CD14-positive monocyte (primary cell): Measurements from ENCODE around the gene EGLN1. TPM values are rescaled to one million over a fixed set of nuclear protein-coding genes. Genes with fewer than 3 reads are reported as not detected.
A peak's percentile ranks its signal among the peaks of the same experiment; 100 is the strongest.

Source experiments
- DNase-seq, 3 donors: peaks; one replicate each; pipeline ENCODE4 v3.0.0-alpha.2; 2011 to 2022
- H2AFZ ChIP-seq: 2 replicates; pipeline ENCODE4 v1.6.0; 2012; ENCODE audit warnings: mild to moderate bottlenecking, low read depth, low read length, inconsistent platforms; ENCODE audit not compliant: insufficient read depth, poor library complexity, severe bottlenecking
- H3K27ac ChIP-seq, 2 donors: 1 replicate in 1 of 2; 2 replicates in 1 of 2; pipeline ENCODE4 v1.5.1; 2012 to 2013; ENCODE audit warnings: low read length in 2 of 2, control low read depth in 1 of 2, inconsistent platforms in 1 of 2, low read depth in 1 of 2, mild to moderate bottlenecking in 1 of 2
- H3K27me3 ChIP-seq, 2 donors: one replicate each; pipeline versions ENCODE4 v1.6.0 to v1.6.1; 2011 to 2013; ENCODE audit warnings: low read length in 2 of 2; ENCODE audit not compliant: control insufficient read depth in 2 of 2, insufficient read depth in 2 of 2
- H3K36me3 ChIP-seq, 2 donors: replicated peaks in 1 of 2; 1 replicate in 1 of 2; 2 replicates in 1 of 2; pipeline versions ENCODE4 v1.5.1 to v1.6.1; 2012 to 2013; ENCODE audit warnings: low read length in 2 of 2, control low read depth in 1 of 2, inconsistent platforms in 1 of 2, mild to moderate bottlenecking in 1 of 2; ENCODE audit not compliant: insufficient read depth in 2 of 2, control insufficient read depth in 1 of 2
- H3K4me1 ChIP-seq, 2 donors: 1 replicate in 1 of 2; 2 replicates in 1 of 2; pipeline versions ENCODE4 v1.5.1 to v1.6.1; 2012 to 2013; ENCODE audit warnings: low read length in 2 of 2, control low read depth in 1 of 2, inconsistent platforms in 1 of 2, mild to moderate bottlenecking in 1 of 2, moderate library complexity in 1 of 2; ENCODE audit not compliant: insufficient read depth in 2 of 2, control insufficient read depth in 1 of 2
- H3K4me2 ChIP-seq: replicated peaks from 2 replicates; pipeline ENCODE3; 2012; ENCODE audit warnings: low read length, moderate library complexity, mild to moderate bottlenecking; ENCODE audit not compliant: poor library complexity, severe bottlenecking; ENCODE audit errors: extremely low read depth
- H3K4me3 ChIP-seq, 3 experiments: fragments of 200-600 bp in 1 of 3; sonication (generic) in 1 of 3; replicated peaks in 1 of 3; 1 replicate in 2 of 3; 2 replicates in 1 of 3; pipeline ENCODE4 v1.5.1; 2011 to 2013; ENCODE audit warnings: low read length in 3 of 3, mild to moderate bottlenecking in 3 of 3, control low read depth in 2 of 3, low read depth in 2 of 3, inconsistent platforms in 1 of 3, moderate library complexity in 1 of 3
- H3K79me2 ChIP-seq: 2 replicates; pipeline ENCODE4 v1.6.0; 2012; ENCODE audit warnings: mild to moderate bottlenecking, control low read depth, inconsistent platforms, low read length, moderate library complexity; ENCODE audit not compliant: insufficient read depth
- H3K9ac ChIP-seq: 2 replicates; pipeline ENCODE4 v1.6.0; 2017; ENCODE audit warnings: low read length, mild to moderate bottlenecking; ENCODE audit not compliant: insufficient read depth, poor library complexity, severe bottlenecking
- H3K9me3 ChIP-seq, 2 donors: replicated peaks in 1 of 2; 1 replicate in 1 of 2; 2 replicates in 1 of 2; pipeline versions ENCODE4 v1.5.1 to v1.6.1; 2012 to 2013; ENCODE audit warnings: low read length in 2 of 2, control low read depth in 1 of 2; ENCODE audit not compliant: control insufficient read depth in 1 of 2, insufficient read depth in 1 of 2
- H4K20me1 ChIP-seq: 2 replicates; pipeline ENCODE4 v1.6.0; 2012; ENCODE audit warnings: mild to moderate bottlenecking, low read length, control low read depth, moderate library complexity; ENCODE audit not compliant: insufficient read depth
- H3K27ac Mint-ChIP-seq, 7 donors: one replicate each; pipeline ENCODE4 v1.8.0; 2020; ENCODE audit warnings: mild to moderate bottlenecking in 7 of 7, mixed read lengths in 7 of 7, moderate library complexity in 6 of 7, inconsistent platforms in 2 of 7
- H3K27me3 Mint-ChIP-seq, 3 donors: one replicate each; pipeline ENCODE4 v1.8.0; 2021 to 2022; ENCODE audit warnings: low read depth in 3 of 3, mild to moderate bottlenecking in 3 of 3, mixed read lengths in 3 of 3, moderate library complexity in 3 of 3, inconsistent platforms in 1 of 3
- H3K36me3 Mint-ChIP-seq, 2 donors: one replicate each; pipeline ENCODE4 v1.8.0; 2020; ENCODE audit warnings: mixed read lengths in 2 of 2, inconsistent platforms in 1 of 2, mild to moderate bottlenecking in 1 of 2
- H3K4me1 Mint-ChIP-seq: one replicate; pipeline ENCODE4 v1.8.0; 2020; ENCODE audit warnings: mild to moderate bottlenecking, mixed read lengths
- H3K4me3 Mint-ChIP-seq, 2 donors: one replicate each; pipeline ENCODE4 v1.8.0; 2020; ENCODE audit warnings: mild to moderate bottlenecking in 2 of 2, mixed read lengths in 2 of 2, moderate library complexity in 1 of 2
- H3K9me3 Mint-ChIP-seq, 7 donors: one replicate each; pipeline ENCODE4 v1.8.0; 2020 to 2022; ENCODE audit warnings: mixed read lengths in 7 of 7, mild to moderate bottlenecking in 6 of 7, moderate library complexity in 6 of 7, inconsistent platforms in 2 of 7
- CTCF ChIP-seq: fragments of 200-600 bp; IDR thresholded peaks from one replicate; pipeline ENCODE4 v1.8.0; 2022; ENCODE audit warnings: antibody characterized with exemption, mild to moderate bottlenecking
- WGBS: methylation state at CpG from one replicate; pipeline ENCODE4 v1.1.5; 2013; ENCODE audit warnings: missing lambda C conversion rate; ENCODE audit not compliant: insufficient coverage; 5-methylcytosine and 5-hydroxymethylcytosine counted together
- intact Hi-C, 2 donors: fragments of 100-400 bp; cut with micrococcal nuclease; formaldehyde crosslinking; loops; one replicate each; pipeline versions ENCODE4 v1.15.0 to v1.15.1; 2023
- polyA plus RNA-seq, 3 donors: library from polyadenylated mRNA; depleted of rRNA in 1 of 3; unstranded in 2 of 3; stranded (reverse) in 1 of 3; fragments of 300-500 nt in 2 of 3; fragments of >200 nt in 1 of 3; fragmentation: Illumina TruSeq in 2 of 3; gene quantifications; 1 replicate in 2 of 3; 2 replicates in 1 of 3; pipeline ENCODE4 v1.2.3, GENCODE V29; 2012 to 2021

The EGLN1 gene
- polyA plus RNA-seq, 3 donors = 12.9 to 27.7 (median 23.1) TPM

- peaks cover 93% of the 10 kb centered on the region for H3K79me2 ChIP-seq
- intact Hi-C loops = no loop called here
- peaks cover 23 to 28% of the 10 kb centered on the region in 2 donors for H3K4me1 ChIP-seq
- WGBS = 100% methylated on average over 2 of the region's 2 CpGs
- no peak overlapping the region for H2AFZ ChIP-seq
- no peaks in the 10 kb centered on the region for H3K27me3 ChIP-seq
- peaks cover 96% of the 10 kb centered on the region for H4K20me1 ChIP-seq
- Mint-ChIP-seq H3K4me1 (peaks cover 37% of the 10 kb centered on the region), H3K4me3 (no peak overlapping the region), H3K27me3 (no peaks in the 10 kb centered on the region), H3K27ac (no peak overlapping the region), H3K36me3 (peaks cover 2 to 19% of the 10 kb centered on the region in 2 donors), H3K9me3 (no peaks in the 10 kb centered on the region)
- H3K4me3 ChIP-seq = no peak overlapping the region
- TF ChIP-seq CTCF = no peak
- H3K27ac ChIP-seq = no peak overlapping the region
- no peaks in the 10 kb centered on the region for H3K36me3 ChIP-seq
- no peaks in the 10 kb centered on the region for H3K9me3 ChIP-seq
- H3K4me2 ChIP-seq = no peak overlapping the region
- no peak for DNase-seq
- no peak overlapping the region for H3K9ac ChIP-seq
These were observed 25.4 kb downstream of the EGLN1 start for GRCh38 chr1:231396643-231397042.

- intact Hi-C loops = no loop called here
- Histone ChIP-seq H3K27ac (no peak overlapping the region), H2AFZ (no peak overlapping the region), H3K4me1 (peaks cover 23 to 28% of the 10 kb centered on the region in 2 donors), H3K9me3 (no peaks in the 10 kb centered on the region), H3K4me3 (no peak overlapping the region), H3K27me3 (no peaks in the 10 kb centered on the region), H3K36me3 (no peaks in the 10 kb centered on the region), H4K20me1 (peaks cover 96% of the 10 kb centered on the region), H3K4me2 (no peak overlapping the region), H3K79me2 (peaks cover 93% of the 10 kb centered on the region), H3K9ac (no peak overlapping the region)
- no peak overlapping the region for H3K4me3 Mint-ChIP-seq
- TF ChIP-seq CTCF = no peak
- WGBS = 100% methylated on average over 1 of the region's 4 CpGs
- H3K4me1 Mint-ChIP-seq = peaks cover 40% of the 10 kb centered on the region
- no peaks in the 10 kb centered on the region for H3K9me3 Mint-ChIP-seq
- peaks cover 2 to 22% of the 10 kb centered on the region in 2 donors for H3K36me3 Mint-ChIP-seq
- no peaks in the 10 kb centered on the region for H3K27me3 Mint-ChIP-seq
- no peak for DNase-seq
- peak overlapping the region in 3 of 7 donors; percentile 14 to 47 (median 43) for H3K27ac Mint-ChIP-seq
These were observed 26.1 kb downstream of the EGLN1 start for GRCh38 chr1:231395998-231396390.
